ENCODE measurements around the gene EIF4H.
"Not testable (repeated sequence)": the region's sequence is repeated elsewhere in the genome, so short reads cannot be mapped to it uniquely, and the experiment has no call there.

EIF4H gene

DNA sequence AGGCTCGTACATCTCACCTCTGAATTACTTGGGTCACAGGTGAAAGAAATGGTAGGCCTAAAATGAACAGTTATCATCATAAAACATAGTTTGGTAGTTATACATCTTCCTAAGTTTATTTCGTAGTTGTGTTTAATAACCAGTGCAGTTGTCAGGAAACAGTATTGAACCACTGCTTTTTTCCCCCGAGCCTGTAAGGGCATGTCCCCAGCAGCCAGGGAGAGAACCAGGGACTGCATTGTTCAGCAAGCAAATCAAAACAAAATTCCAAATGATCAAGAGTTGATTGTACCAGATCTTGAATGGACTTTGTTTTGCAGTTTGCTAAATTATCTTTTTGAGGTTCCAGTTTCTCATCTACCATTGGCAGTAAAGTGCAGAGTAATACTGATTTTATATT lies 2.4 kb downstream of the EIF4H start:
- DNase-seq, result no peak

DNA sequence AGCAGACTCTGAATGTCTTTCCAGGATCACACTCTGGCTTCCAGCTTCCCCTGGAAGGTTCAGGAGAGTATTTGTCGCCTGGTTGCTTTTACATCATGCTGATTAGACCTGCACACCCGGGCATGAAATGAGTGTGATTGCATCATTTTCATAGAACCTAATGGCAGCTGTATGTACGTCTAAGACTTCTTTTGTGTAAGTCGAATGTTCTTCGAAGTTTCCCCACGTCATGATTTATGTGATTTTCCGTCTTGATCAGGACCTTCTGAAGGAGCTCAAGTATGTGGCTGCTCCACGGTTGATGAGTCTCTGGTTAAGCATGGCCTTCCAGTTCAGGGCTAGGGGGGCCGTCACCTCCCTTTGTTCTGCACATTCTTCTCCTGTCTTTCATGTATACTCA lies 4.5 kb downstream of the EIF4H start:
- DNase-seq, result no peak

DNA sequence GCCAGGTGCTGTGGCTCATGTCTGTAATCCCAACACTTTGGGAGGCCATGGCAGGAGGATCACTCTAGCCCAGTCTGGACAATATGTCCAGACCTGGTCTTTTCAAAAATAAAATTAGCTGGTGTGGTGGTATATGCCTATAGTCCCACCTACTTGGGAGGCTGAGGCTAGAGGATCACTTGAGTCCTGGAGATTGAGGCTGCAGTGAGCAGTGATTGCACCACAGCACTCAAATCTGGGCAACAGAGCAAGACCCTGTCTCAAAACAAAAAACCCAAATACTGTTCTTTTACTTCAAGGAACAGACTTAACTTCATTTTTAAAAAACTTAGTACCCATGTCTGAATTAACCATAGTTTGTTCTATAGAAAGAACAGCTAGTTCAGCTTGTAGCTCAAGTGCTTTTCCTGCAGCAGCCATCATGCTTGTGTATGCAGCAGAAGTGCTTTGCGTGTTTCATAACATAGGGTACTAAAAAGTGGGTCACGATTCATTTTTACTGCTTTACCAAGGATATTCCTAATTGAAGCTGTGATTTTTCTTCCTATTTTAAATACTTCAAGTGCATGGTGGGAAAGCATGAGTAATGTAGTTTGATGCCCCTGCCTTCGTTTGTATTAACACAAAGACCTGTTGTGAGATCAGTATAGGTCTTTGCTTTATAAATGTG lies 5.9 kb downstream of the EIF4H start:
- DNase-seq, result no peak

DNA sequence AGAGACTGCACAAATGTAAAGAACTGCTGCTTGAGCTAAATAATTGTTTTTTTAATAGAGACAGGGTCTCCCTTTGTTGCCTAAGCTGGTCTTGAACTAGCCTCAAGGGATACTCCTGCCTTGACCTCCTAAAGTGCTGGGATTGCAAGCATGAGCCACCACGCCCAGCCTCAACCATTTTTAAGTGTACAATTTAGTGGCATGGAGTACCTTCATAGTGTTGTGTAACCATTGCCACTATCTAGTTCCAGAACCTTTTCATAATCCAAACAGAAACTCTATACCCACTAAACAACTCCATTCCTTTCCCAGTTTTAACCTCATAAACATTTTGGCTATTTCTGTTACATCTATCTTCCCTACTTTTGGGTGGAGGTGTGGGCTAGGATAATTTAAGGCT lies 6.7 kb downstream of the EIF4H start:
- DNase-seq, result no peak

DNA sequence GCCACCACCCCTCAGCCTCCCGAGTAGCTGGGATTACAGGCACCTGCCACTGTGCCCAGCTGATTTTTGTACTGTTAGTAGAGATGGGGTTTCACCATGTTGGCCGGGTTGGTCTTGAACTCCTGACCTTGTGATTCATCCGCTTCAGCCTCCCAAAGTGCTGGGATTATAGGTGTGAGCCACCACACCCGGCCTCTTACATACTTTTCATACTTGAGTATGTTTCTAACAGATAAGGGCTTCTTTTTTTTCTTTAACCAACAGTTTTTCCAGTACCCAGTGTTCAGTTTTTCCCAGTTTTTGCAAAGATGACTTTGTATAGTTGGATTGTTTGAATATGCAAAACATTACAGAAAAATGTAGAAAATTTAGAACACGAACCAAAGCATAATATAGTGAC lies 7.7 kb downstream of the EIF4H start:
- DNase-seq, result no peak

DNA sequence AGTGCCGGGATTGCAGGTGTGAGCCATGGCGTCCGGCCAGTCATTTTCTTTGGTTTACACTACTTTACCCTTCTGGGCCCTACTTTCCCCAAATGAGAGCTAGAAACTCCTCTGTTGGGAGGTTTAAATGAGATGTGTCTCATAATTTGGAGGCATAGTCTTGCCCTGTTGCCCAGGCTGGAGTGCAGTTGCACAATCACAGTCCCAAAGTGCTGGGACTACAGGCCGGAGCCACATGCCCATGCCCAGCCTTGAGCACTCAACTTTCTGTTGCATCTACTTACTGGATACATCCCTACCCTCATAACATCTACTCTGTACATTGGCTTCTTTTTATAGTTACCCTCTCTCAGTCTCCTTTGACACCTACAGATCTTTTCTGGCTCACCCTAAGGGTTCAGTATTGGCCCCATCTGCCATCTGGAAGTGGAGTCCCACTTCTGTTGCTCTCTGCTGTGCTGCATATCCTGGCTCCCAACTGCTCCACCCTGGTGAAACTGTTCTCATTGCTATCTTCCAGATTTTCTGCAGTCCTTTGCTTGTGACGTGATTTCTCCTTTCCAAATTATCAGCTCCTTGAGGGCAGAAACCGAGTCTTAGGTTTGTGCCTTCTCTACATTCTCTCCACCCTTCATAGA lies 8.4 kb downstream of the EIF4H start:
- DNase-seq, result no peak

DNA sequence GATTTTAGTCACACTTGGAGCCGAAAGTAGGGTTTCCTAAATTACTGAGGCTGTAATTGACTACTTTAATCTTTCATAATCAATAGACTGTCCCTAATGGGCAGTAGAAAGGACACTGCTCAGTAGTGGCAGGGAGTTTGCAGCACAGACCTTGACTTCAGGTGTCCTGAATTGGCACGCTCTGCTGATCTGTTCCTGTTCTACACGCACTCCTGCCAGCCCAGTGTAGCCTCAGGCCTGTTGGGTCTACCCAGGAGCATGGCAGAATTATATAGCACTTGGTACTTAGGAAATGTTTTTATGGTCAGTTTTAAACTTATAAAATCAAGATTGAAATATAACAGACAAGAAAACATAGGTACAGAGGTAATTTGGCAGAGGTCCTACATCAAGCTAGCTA lies 9.0 kb downstream of the EIF4H start:
- no peak for DNase-seq

DNA sequence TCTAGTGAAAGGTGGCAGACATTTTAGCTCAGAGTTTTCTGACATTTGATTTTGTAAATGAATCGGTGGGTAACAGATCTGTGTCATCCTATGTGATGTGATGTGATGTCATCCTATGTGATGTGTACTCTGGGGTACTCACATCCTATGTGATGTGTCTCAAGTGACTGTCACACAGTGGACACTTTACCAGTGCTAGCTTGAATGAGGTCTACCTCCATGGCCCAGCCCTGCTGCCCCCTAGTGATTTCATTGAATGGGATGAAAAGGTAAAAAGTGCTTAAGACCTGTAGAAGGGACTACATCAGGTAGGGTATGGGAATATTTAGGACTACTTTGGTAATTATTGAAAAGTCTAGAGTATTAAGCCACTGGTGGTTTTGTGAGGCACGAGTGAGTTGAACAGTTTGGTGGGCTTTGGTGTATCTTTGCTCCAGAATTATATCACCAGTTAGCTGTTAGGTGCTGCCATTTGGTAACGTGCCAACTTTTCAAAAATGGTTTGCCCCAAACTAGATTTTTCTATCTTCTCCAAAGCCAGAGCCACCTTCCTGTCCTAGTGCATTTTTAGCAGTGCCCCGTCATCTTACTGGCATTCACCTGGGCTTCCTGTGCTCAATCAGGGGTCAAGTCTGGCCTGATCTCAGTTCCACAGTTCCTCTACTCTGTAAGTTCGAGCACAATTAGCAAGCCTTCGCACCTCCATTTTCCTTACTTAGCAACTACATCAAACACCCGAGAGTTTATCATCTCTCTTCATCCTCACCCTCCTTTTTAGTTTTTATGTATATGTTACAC lies 9.7 kb downstream of the EIF4H start:
- peak; percentile 18 for DNase-seq

DNA sequence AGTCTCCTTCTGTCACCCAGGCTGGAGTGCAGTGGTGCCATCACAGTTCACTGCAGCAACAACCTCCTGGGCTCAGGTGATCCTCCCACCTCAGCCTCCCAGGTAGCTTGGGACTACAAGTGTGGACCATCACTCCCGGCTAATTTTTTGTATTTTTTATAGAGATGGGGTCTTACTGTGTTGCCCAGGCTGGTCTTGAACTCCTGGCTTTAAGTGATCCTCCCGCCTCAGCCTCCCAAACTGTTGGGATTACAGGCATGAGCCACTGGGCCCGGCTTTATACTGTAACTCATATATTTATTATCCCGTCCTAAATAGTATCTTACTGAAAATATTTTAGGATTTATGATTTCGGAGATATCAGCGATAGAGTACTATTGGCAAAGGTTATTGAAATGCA lies 10.9 kb downstream of the EIF4H start:
- DNase-seq, result no peak

DNA sequence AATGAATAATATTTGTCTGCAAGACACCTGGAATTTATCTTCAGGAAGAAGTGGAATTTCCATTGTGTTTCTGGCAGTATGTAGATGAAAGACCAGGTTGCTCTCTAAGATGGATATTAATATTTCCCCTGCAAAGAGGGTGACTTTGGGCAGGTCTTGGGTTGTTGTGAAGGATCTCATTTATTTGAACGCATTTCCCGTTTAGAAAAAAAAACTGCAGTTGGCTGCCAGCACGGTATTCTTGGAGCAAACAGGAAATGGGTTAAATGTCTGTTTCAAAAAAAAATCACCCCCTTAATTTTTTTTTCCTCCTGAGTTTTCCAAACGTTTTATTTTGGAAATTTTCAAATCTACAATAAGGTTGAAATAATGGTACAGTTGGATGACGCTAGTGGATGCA lies 11.5 kb downstream of the EIF4H start:
- no peak for DNase-seq

DNA sequence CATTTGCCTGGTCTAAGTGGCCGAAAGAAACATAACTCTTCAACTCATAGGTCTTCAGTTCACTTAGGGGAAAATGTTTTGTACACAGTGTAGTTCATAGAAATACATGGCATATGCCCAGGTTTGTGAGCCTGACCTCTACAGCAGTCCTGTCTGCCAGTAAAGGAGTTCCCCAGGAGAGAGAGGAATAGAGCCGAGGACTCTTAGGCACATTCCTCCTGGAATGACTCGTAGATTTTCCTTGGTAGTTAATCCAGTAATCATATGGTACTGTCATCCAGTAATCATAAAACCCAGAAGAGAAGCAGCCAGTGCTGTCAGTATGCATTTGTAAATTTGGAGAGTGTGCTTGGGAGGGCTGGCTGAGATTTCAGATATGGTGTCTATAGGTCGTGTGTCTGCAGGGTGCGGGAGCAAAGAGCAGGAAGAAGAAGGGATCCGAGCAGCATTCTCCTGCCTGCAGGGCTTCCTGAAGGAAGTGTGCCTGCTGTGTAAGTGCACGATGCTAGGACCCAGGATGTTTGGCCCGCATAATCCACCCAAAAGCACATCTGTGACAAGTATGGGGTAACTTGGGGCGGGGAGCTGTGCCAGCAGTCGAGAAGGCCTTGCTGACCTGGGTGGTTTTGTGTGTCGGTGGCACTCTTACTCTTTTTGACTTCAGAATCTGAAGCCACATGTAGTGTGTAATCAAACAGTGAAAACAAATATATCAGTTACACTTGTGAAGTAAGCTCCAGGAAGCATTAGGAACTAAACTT lies 13.9 kb downstream of the EIF4H start:
- DNase-seq, result no peak

DNA sequence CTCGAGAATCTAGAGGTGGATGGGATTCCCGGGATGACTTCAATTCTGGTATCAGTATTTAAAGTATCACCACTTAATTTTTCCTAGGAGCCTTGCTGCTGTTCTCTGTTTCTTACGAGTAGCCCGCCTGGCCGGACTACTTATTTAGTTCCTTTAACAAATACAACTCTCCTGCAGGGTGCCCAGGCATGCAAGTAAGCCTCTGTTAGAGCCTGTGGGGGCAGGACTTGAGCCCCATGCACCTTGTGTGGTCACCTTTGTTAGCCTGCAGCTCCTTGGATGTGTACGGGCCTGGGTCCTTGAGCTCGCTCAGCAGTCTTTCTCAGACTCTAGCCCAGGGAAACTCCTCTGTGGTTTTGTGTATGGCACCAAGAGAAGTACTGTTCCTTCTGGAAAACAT lies 16.1 kb downstream of the EIF4H start:
- DNase-seq, result no peak

DNA sequence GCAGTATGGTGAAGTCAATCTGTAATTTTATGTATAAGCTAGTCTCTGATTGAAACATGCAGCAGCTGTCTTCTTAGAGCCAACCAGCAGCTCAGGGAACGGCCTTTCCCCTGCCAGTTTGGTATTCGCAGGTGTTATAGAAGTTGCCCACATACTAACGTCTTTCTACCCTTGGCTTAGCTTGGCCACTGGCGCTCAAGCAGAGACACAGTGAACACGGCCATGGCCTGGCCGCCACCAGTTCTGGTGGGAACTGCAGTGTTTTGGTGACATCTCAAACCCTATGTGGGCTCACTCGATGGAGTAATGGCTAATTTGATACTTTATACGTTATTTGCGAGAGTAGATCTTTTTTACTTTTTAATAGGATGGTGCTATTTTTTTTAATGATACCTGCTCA lies 17.1 kb downstream of the EIF4H start:
- no peak for DNase-seq

DNA sequence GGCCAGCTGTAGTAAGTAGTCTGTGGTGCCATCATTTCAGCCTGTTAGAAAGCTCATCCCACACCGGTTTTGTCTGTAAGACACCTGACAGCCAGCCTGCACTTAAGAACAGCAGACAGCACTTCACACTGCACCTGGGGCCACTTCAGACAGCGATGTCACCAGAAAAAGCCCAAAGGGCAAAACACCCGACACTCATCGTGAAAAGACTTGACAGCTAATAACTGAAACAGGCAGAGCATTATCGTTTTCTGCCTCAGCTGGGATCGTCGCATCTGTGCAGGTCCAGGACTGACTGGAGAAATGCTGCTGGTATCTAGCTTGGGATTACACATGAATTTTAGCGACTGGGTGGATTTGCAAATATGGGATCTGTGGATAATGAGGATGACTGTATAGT lies 18.9 kb downstream of the EIF4H start:
- peak; percentile 71 for DNase-seq

DNA sequence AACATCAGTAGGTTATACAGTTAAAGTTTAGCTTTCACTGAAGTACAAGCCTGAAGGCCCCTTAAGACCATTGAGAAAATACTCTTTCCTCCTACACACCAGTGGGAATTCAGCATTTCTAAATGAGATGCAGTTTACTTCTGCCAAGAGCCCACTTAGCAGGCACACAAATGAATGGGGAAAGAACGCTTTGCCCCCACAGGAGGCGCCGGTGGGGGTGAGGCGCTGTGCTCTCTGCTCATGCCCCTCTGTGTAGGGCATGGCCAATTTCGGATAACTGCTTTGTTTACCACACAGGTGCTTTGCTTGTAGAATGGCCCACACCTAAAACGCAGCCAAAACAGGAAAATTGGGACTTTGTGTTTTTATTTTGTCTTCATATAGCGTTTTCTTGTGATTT lies 19.8 kb downstream of the EIF4H start:
- DNase-seq, result no peak

DNA sequence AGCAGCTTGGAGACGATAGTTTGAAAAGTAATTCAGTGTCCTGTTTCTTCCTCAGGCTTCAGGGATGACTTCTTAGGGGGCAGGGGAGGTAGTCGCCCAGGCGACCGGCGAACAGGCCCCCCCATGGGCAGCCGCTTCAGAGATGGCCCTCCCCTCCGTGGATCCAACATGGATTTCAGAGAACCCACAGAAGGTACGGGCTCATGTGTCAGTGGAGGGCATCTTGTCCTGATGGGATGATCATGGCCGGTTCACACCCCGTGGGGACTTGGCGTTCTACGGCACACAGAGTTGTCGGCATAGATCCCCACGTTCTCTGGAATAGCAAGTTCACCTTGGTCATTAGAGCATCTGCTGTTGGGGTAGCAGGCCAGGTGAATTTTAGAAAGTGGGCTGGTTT lies 20.5 kb downstream of the EIF4H start:
- DNase-seq, result no peak

DNA sequence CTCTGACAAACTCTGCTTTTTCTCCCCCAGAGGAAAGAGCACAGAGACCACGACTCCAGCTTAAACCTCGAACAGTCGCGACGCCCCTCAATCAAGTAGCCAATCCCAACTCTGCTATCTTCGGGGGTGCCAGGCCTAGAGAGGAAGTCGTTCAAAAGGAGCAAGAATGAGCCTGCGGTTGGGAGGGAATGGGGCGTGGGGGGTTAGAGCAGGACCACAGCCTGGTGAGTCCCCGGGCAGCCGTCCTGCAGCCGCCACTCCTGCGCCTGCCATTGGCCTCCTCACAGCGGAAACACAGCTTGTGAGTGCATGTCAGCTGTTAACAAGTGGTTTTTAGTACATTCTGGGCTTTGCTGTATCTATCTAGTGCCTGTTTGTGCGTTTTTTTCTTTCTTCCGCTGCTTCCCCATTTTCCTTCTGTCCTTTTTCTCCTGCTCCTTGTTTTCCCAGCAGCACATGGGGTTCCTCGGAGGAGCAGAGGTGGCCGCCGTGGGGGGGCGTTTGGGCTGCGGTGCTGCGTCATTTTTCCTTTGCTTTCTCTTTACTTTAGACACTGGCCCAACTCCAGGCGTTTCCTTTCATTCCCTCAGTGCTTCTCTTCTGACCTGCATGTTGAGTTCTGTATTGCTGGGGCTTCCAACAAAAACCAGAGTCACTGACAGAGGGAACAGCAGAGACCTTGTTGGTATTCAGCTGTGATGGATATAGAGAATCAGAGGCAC lies 21.1 kb downstream of the EIF4H start:
- DNase-seq, result not testable (repeated sequence)

DNA sequence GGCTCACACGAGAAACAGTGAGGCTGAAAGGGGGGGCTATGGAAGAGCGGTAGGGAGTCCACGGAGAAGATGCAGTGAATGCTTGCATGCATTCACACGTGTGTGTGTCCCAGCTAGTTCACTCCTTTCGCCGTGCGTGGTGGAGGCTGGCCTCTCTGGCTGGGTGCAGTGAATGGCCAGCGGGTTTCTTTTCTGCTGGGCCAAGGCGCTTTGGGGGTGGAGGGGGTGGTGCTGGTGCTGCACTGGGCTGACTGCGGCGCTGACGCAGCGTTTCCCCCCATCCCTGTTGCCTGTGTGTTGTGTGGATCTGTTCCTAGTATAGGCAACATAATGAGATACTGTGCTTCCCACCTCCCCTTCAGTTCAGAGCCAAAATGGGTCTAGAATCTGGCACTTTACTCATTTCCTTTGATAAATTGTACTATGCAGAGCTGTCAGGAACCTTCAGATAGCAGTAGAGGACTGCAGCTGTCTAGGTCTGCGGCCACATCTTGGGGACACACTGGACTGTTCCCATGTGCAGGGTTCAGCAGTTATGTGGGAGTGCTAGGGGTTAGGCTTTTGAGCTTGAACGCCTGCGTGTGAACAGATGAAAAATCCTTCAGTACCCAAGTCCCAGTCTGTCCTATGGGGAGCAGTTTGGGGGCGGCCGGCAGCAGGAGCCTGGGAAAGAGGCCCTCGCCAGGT lies 22.0 kb downstream of the EIF4H start:
- not testable (repeated sequence) for DNase-seq

DNA sequence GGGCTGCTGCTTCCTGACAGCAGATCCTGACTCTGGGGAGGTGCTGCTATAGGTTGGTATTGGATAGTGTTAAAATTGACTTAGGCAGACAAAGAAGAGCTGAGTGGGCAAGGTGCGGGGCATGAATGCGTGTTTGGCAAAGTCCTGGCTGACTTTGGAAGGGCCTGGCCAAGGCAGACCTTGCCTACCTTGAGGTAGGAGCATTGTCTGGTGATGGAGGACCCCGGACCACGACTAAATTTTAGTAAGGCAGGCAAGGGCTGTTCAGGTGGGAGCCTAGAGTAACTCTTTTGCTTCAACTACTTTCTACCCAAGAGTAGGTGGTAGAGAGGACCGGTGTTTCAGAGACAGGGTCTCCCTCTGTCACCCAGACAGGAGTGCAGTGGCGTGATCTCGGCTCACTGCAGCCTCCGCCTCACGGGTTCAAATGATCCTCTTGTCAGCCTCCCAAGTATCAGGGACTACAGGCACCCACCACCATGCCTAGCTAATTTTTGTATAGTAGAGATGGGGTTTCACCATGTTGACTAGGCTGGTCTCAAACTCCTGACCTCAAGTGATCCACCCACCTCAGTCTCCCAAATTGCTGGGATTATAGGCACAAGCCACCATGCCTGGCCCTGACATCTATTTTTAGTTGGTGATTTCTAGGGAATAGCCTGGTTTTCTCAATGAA lies 23.4 kb downstream of the EIF4H start:
- DNase-seq, result no peak

DNA sequence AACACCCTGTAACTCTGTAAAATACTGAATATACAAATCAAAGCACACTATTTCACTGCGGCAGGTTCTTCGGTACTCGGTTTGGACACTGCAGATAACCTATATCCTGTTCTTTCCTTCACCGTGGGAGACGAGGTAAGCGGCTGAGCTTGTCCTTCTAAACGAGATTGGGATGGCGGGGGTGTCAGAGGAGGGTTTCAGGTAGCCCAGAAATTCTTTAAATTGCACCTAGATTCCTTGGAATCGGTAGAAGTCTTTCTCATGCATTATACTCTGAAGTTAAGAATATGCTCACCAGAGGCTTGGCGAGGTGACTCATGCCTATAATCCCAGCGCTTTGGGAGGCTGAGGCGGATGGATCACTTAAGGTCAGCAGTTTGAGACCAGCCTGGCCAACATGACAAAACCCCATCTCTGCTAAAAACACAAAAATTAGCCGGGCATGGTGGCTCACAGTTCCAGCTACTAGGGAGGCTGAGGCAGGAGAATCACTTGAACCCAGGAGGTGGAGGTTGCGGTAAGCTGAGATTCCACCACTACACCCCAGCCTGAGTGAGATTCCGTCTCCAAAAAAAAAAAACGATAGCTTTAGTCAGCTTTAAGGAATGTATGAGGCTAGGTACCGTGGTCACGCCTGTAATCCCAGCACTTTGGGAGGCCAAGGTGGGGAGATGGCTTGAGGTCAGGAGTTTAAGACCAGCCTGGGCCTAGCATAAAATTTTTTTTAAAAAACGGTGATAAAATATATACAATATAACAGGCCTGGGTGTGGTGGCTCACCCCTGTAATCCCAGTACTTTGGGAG lies 25.6 kb downstream of the EIF4H start:
- no peak for DNase-seq

Data from NCI-H510A treated with DMSO at 0.1 percent for 48 hours (cell line).